ENCODE measurements around the gene LY6G5C. TPM values are rescaled to one million over a fixed set of nuclear protein-coding genes. Genes with fewer than 3 reads are reported as not detected.

Gene LY6G5C
- 1 to 10 TPM; 1.2 to 3.3 TPM for total RNA-seq
- polyA plus RNA-seq = 1 to 10 TPM; 3.3 to 5.9 TPM
- long read RNA-seq, donor 1, partial matches to known transcripts = 0 of 3 reads
- long read RNA-seq, donor 1, other reads (novel, unspliced or antisense) = 1 of 3 reads
- long read RNA-seq, donor 2, partial matches to known transcripts = 0 of 1 reads
- long read RNA-seq, donor 2, other reads (novel, unspliced or antisense) = 0 of 1 reads

DNA sequence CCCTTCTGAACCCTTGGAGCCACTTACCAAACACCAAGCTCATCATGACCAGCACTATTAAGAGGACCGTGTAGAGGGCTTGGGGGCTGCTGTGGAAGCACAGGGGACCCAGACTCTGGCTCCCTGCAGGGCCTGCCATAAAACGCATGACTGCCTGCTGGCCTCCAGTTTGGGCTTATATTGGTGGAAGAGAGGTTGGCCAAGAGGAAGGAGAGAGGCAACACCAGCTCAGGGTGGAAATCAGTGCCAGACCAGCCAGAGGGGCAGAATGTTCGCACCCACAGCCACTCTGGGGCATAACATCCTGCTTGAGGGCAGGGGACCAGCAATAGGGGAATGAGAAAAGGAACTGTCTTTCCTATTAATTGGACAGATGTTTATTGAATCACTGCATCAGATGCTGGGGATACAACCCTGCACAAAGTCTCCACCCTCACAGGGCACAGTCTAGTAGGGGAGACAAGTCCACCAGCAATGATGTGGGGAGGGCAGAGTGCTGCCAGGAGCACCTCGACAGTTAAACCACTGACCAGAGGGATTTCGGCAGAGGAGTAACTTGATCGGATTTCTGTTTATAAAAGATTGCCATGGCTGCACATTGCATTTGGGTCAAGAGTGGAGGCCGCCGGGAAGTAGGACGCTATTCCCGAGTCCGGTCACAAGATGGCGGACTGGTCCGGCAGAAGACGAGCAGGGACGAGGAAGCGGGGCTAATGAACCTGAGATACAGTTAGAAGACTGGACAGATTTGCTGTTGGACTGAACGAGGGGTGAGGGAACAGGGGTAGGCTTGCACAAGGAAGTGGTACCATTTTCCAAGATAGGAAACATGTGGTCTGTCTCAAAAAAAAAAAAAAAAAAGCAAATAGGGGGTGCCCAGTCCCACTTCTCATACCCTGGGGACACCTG is at the start of gene LY6G5C:
Gene LY6G5C, minus strand, starts transcription at position 842 of the 909 bp plus-strand sequence. Its CDS starts 694 bp downstream, at position 148.
- DNase-seq (peak; percentile 90 to 93), ATAC-seq (ENCODE audit: low FRiP score) (peak; percentile 94)
- no peaks in the 10 kb centered on the region for H3K9me3 ChIP-seq (ENCODE audit: control insufficient read depth, low read length)
- H3K36me3 ChIP-seq (ENCODE audit: control insufficient read depth in 1 of 2, insufficient read depth in 2 of 2, low read length in 1 of 2) = no peaks in the 10 kb centered on the region
- no peaks in the 10 kb centered on the region for H3K27me3 ChIP-seq (ENCODE audit: control insufficient read depth in 1 of 2, insufficient read depth in 2 of 2, low read length in 1 of 2)
- intact Hi-C loops (cut with DNase I) = loop anchor here (2.0 to 10.0 kb wide), 7 partner anchors 48 to 272 kb away; partner anchors contain the start of genes DDAH2 (in 1 of the 2), EHMT2 (in 1 of the 2) and NEU1 (in 1 of the 2)
- 11 to 12% methylated on average over 17 of the region's 17 CpGs for WGBS, 2 donors
- no peaks in the 10 kb centered on the region for H3K4me1 ChIP-seq (ENCODE audit: control insufficient read depth in 1 of 2, insufficient read depth in 2 of 2, low read length in 2 of 2)
- H3K4me3 ChIP-seq (ENCODE audit: low read length in 2 of 2) = peak within 1 kb of the TSS in 1 of 2 donors; percentile 56
- no peak within 1 kb of the TSS for H3K27ac ChIP-seq (ENCODE audit: low read depth in 1 of 2, low read length in 2 of 2)

GRCh38 chr6:31729979-31730630 is 49.2 kb upstream of the LY6G5C start:
- Histone ChIP-seq H3K9me3 (ENCODE audit: control insufficient read depth, low read length) (no peaks in the 10 kb centered on the region), H3K27ac (ENCODE audit: low read depth in 1 of 2, low read length in 2 of 2) (peak overlapping the region; percentile 88 to 92), H3K4me3 (ENCODE audit: low read length in 2 of 2) (peak overlapping the region; percentile 83 to 92), H3K36me3 (ENCODE audit: control insufficient read depth in 1 of 2, insufficient read depth in 2 of 2, low read length in 1 of 2) (peaks cover 2 to 3% of the 10 kb centered on the region in 2 donors), H3K4me1 (ENCODE audit: control insufficient read depth in 1 of 2, insufficient read depth in 2 of 2, low read length in 2 of 2) (no peaks in the 10 kb centered on the region), H3K27me3 (ENCODE audit: control insufficient read depth in 1 of 2, insufficient read depth in 2 of 2, low read length in 1 of 2) (no peaks in the 10 kb centered on the region)
- 1% methylated on average over 39 to 46 of the region's 46 CpGs for WGBS, 2 donors
- DNase-seq = peak; percentile 95 to 97
- ATAC-seq (ENCODE audit: low FRiP score) = peak; percentile 94
- intact Hi-C loops (cut with DNase I) = loop anchor here in 1 of 2 donors (1.0 to 5.0 kb wide), 5 partner anchors 49 to 447 kb away; partner anchors contain the start of genes AGPAT1, HSPA1B, LY6G5C and RNF5

DNA sequence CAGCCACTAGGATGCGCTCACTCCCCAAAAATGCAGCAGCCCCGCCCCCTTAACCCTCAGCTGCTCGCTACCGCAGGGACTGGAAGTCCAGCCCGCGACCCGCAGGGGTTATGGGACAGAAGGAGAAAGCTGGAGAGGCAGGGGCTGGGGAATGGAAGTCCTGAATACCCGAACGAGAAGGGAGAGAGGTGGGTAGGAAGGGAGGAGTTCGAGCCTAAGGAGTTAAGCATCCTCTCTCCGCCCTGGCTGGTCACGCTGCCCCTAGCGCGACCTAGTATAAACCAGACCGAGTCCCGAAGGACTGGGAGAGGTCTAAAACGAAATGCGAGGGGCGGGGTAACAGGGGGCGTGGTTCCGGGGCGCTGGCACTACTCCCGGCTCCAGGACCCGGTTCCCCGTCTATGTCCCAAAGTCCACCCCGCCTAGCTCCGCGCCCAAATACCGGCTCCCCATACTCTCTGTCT is 48.7 kb upstream of the LY6G5C start:
- Histone ChIP-seq H3K27me3 (ENCODE audit: control insufficient read depth in 1 of 2, insufficient read depth in 2 of 2, low read length in 1 of 2) (no peaks in the 10 kb centered on the region), H3K36me3 (ENCODE audit: control insufficient read depth in 1 of 2, insufficient read depth in 2 of 2, low read length in 1 of 2) (peaks cover 2 to 3% of the 10 kb centered on the region in 2 donors), H3K27ac (ENCODE audit: low read depth in 1 of 2, low read length in 2 of 2) (peak overlapping the region; percentile 88 to 94), H3K4me3 (ENCODE audit: low read length in 2 of 2) (peak overlapping the region; percentile 83 to 92), H3K9me3 (ENCODE audit: control insufficient read depth, low read length) (no peaks in the 10 kb centered on the region), H3K4me1 (ENCODE audit: control insufficient read depth in 1 of 2, insufficient read depth in 2 of 2, low read length in 2 of 2) (no peaks in the 10 kb centered on the region)
- ATAC-seq (ENCODE audit: low FRiP score) (peak; percentile 93), DNase-seq (peak; percentile 96 to 97)
- intact Hi-C loops (cut with DNase I) = loop anchor here in 1 of 2 donors (1.0 to 5.0 kb wide), 3 partner anchors 49 to 223 kb away; partner anchors contain the start of genes HSPA1B and LY6G5C
- 0 to 1% methylated on average over 29 of the region's 29 CpGs for WGBS, 2 donors

GRCh38 chr6:31728767-31729514 is 48.1 kb upstream of the LY6G5C start, which contains the start of gene DDAH2:
TSS of gene DDAH2 (minus strand) at chr6:31729299. CDS start at chr6:31729161, 138 bp downstream.
- peak; percentile 47 for ATAC-seq (ENCODE audit: low FRiP score)
- peak; percentile 63 to 79 for DNase-seq
- Histone ChIP-seq H3K36me3 (ENCODE audit: control insufficient read depth in 1 of 2, insufficient read depth in 2 of 2, low read length in 1 of 2) (peaks cover 2% of the 10 kb centered on the region in 2 donors), H3K27ac (ENCODE audit: low read depth in 1 of 2, low read length in 2 of 2) (peak within 1 kb of the TSS; percentile 88 to 94), H3K4me3 (ENCODE audit: low read length in 2 of 2) (peak within 1 kb of the TSS; percentile 83 to 92), H3K9me3 (ENCODE audit: control insufficient read depth, low read length) (no peaks in the 10 kb centered on the region), H3K27me3 (ENCODE audit: control insufficient read depth in 1 of 2, insufficient read depth in 2 of 2, low read length in 1 of 2) (no peaks in the 10 kb centered on the region), H3K4me1 (ENCODE audit: control insufficient read depth in 1 of 2, insufficient read depth in 2 of 2, low read length in 2 of 2) (no peaks in the 10 kb centered on the region)
- intact Hi-C loops (cut with DNase I) = loop anchor here in 1 of 2 donors (1.0 to 5.0 kb wide), 3 partner anchors 48 to 223 kb away; partner anchors contain the start of genes HSPA1B and LY6G5C
- WGBS, 2 donors = 3 to 4% methylated on average over 36 of the region's 36 CpGs

- ATAC-seq (ENCODE audit: low FRiP score) = no peak
- Histone ChIP-seq H3K4me1 (ENCODE audit: control insufficient read depth in 1 of 2, insufficient read depth in 2 of 2, low read length in 2 of 2) (no peaks in the 10 kb centered on the region), H3K36me3 (ENCODE audit: control insufficient read depth in 1 of 2, insufficient read depth in 2 of 2, low read length in 1 of 2) (peaks cover 0 to 2% of the 10 kb centered on the region in 2 donors), H3K27ac (ENCODE audit: low read depth in 1 of 2, low read length in 2 of 2) (peak overlapping the region in 1 of 2 donors; percentile 94), H3K27me3 (ENCODE audit: control insufficient read depth in 1 of 2, insufficient read depth in 2 of 2, low read length in 1 of 2) (no peaks in the 10 kb centered on the region), H3K9me3 (ENCODE audit: control insufficient read depth, low read length) (no peaks in the 10 kb centered on the region), H3K4me3 (ENCODE audit: low read length in 2 of 2) (peak overlapping the region; percentile 83 to 92)
- WGBS, 2 donors = 48 to 51% methylated on average over 40 to 41 of the region's 41 CpGs
- DNase-seq = peak; percentile 59 to 80
- intact Hi-C loops (cut with DNase I) = loop anchor here in 1 of 2 donors (2.0 to 5.0 kb wide), 2 partner anchors 47 to 224 kb away; partner anchors contain the start of gene LY6G5C
These were observed 47.1 kb upstream of the LY6G5C start for GRCh38 chr6:31727717-31728671.

DNA sequence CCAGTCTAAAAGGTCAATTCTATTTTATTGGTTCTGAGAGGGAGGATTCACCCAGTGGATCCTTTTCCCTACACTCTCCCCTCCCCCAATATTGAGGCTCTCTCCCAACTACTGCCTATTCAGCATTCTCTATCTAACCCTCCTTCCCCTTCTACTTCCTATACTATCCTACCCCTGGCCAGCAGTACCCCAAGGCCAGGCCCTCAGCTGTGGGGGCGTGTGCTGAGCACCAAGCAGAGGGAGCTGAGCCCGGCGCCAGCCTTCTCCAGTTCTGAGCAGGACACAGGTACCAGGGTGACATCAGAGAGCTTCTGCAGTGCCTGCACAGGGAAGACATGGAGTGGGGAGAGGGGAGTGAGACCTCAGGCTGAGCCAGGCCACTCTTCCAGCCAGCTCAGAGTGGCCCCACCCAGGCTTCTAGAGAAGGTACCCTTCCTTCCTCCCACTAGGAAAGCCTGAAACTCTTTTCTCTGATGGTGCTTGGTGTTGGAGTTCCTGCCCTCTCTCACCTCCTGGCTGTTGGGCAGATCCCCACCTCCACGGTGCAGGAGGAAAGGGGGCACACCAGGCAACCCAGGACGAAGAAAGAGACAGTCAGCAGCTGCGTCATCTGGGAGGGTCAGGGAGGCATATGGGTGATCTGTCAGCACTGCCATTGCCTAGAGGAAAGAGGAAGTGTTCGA is 46.3 kb upstream of the LY6G5C start:
- peaks cover 0 to 2% of the 10 kb centered on the region in 2 donors for H3K36me3 ChIP-seq (ENCODE audit: control insufficient read depth in 1 of 2, insufficient read depth in 2 of 2, low read length in 1 of 2)
- H3K4me3 ChIP-seq (ENCODE audit: low read length in 2 of 2) = no peak overlapping the region
- ATAC-seq (ENCODE audit: low FRiP score) = no peak
- no peak overlapping the region for H3K27ac ChIP-seq (ENCODE audit: low read depth in 1 of 2, low read length in 2 of 2)
- no peaks in the 10 kb centered on the region for H3K9me3 ChIP-seq (ENCODE audit: control insufficient read depth, low read length)
- no peaks in the 10 kb centered on the region for H3K4me1 ChIP-seq (ENCODE audit: control insufficient read depth in 1 of 2, insufficient read depth in 2 of 2, low read length in 2 of 2)
- H3K27me3 ChIP-seq (ENCODE audit: control insufficient read depth in 1 of 2, insufficient read depth in 2 of 2, low read length in 1 of 2) = no peaks in the 10 kb centered on the region
- DNase-seq = peak in 1 of 2 donors; percentile 75
- WGBS, 2 donors = 73 to 77% methylated on average over 7 of the region's 7 CpGs
- intact Hi-C loops (cut with DNase I) = loop anchor here in 1 of 2 donors (5.0 kb wide), 1 partner anchor 225 kb away; no protein-coding TSS in a partner anchor

Measured in aorta (tissue), 5 donors.